GM12878 (cell line): ENCODE measurements around the gene CDC42BPB. TPM values are rescaled to one million over a fixed set of nuclear protein-coding genes. Genes with fewer than 3 reads are reported as not detected.

ENCODE experiments used
- CBFB ChIP-seq: IDR thresholded peaks from 2 replicates; pipeline ENCODE4 v1.6.1; 2016; ENCODE audit warnings: antibody characterized with exemption, low read depth
- CHD4 ChIP-seq: fragments of 200-600 bp; sonication (generic); IDR thresholded peaks from 2 replicates; pipeline ENCODE4 v1.6.1; 2016; ENCODE audit warnings: mild to moderate bottlenecking
- DPF2 ChIP-seq: fragments of 450-650 bp; IDR thresholded peaks from 2 replicates; pipeline ENCODE4 v1.6.1; 2017; ENCODE audit warnings: mild to moderate bottlenecking
- EZH2 ChIP-seq: IDR thresholded peaks from 2 replicates; pipeline ENCODE4 v1.6.1; 2012; ENCODE audit warnings: low read depth, mild to moderate bottlenecking, control low read depth, inconsistent platforms, low read length, borderline replicate concordance; ENCODE audit not compliant: control insufficient read depth
- HDAC2 ChIP-seq: fragments of 200-600 bp; sonication (generic); IDR thresholded peaks from 2 replicates; pipeline ENCODE4 v1.6.1; 2017
- HDGF ChIP-seq: fragments of 450-650 bp; IDR thresholded peaks from 2 replicates; pipeline ENCODE4 v1.6.1; 2016; ENCODE audit warnings: antibody characterized with exemption
- MYC ChIP-seq: IDR thresholded peaks from 2 replicates; pipeline ENCODE4 v1.6.1; 2011; ENCODE audit warnings: mild to moderate bottlenecking, low read length, moderate library complexity, inconsistent platforms; ENCODE audit not compliant: insufficient read depth, insufficient replicate concordance, insufficient read length, severe bottlenecking
- PML ChIP-seq: IDR thresholded peaks from 2 replicates; pipeline ENCODE4 v1.6.1; 2012; ENCODE audit warnings: low read length, inconsistent platforms
- RAD51 ChIP-seq: fragments of 450-650 bp; IDR thresholded peaks from 2 replicates; pipeline ENCODE4 v1.6.1; 2016; ENCODE audit warnings: moderate library complexity, mild to moderate bottlenecking, inconsistent platforms
- RB1 ChIP-seq: fragments of 450-650 bp; formaldehyde crosslinking; IDR thresholded peaks from 2 replicates; pipeline ENCODE4 v1.6.1; 2017; ENCODE audit warnings: mild to moderate bottlenecking, borderline replicate concordance
- RCOR1 ChIP-seq: conservative IDR thresholded peaks from 2 replicates; pipeline ENCODE4 v1.6.1; 2012; ENCODE audit warnings: low read depth, low read length, improper control_type of control experiment
- RELA ChIP-seq: fragments of 450-650 bp; IDR thresholded peaks from 2 replicates; pipeline ENCODE4 v1.8.0; 2014; ENCODE audit warnings: borderline replicate concordance; ENCODE audit not compliant: partially characterized antibody
- RUNX3 ChIP-seq: IDR thresholded peaks from 2 replicates; pipeline ENCODE4 v1.6.1; 2012; ENCODE audit warnings: low read length, inconsistent platforms
- SIX5 ChIP-seq: IDR thresholded peaks from 2 replicates; pipeline ENCODE4 v1.6.1; 2011; ENCODE audit warnings: mild to moderate bottlenecking, low read depth, low read length, moderate library complexity; ENCODE audit not compliant: severe bottlenecking
- SPI1 ChIP-seq: IDR thresholded peaks from 2 replicates; pipeline ENCODE4 v1.6.1; 2011; ENCODE audit warnings: low read depth, mild to moderate bottlenecking, low read length, moderate library complexity, borderline replicate concordance; ENCODE audit not compliant: insufficient read depth
- STAT1 ChIP-seq: fragments of 450-650 bp; conservative IDR thresholded peaks from 2 replicates; pipeline ENCODE4 v1.6.1; 2014; ENCODE audit warnings: antibody characterized with exemption, mild to moderate bottlenecking
- TCF12 ChIP-seq: IDR thresholded peaks from 2 replicates; pipeline ENCODE4 v1.6.1; 2011; ENCODE audit warnings: low read depth, mild to moderate bottlenecking, low read length
- TCF3 ChIP-seq: IDR thresholded peaks from 2 replicates; pipeline ENCODE4 v1.6.1; 2012; ENCODE audit warnings: low read depth, mild to moderate bottlenecking, low read length, borderline replicate concordance; ENCODE audit not compliant: insufficient read depth
- ZBED1 ChIP-seq: IDR thresholded peaks from 2 replicates; pipeline ENCODE4 v1.6.1; 2016; ENCODE audit warnings: borderline replicate concordance
- ZNF207 ChIP-seq: fragments of 450-650 bp; IDR thresholded peaks from 2 replicates; pipeline ENCODE4 v1.6.1; 2014; ENCODE audit warnings: antibody characterized with exemption, mild to moderate bottlenecking, borderline replicate concordance
- ZNF24 ChIP-seq: fragments of 450-650 bp; IDR thresholded peaks from 2 replicates; pipeline ENCODE4 v1.6.1; 2017; ENCODE audit warnings: antibody characterized with exemption, mild to moderate bottlenecking
- polyA plus RNA-seq, 11 experiments: library from polyadenylated mRNA; depleted of rRNA in 4 of 11; unstranded in 6 of 11; stranded (reverse) in 5 of 11; fragments of >200 nt; fragmentation: Nextera tagmentation in 4 of 11; fragmentation: Illumina TruSeq in 1 of 11; extraction: Ambion mirVana in 4 of 11; extraction: Trizol in 1 of 11; gene quantifications; 1 replicate in 1 of 11; 2 replicates in 10 of 11; pipeline versions ENCODE4 v1.2.1 to v1.2.3, GENCODE V29; 2011 to 2016; ENCODE audit warnings: inconsistent platforms in 2 of 11, missing spikeins in 2 of 11, low read depth in 1 of 11
- total RNA-seq, 4 experiments: library from RNA; depleted of rRNA in 3 of 4; stranded (reverse); fragments of >200 nt in 3 of 4; fragmentation: Illumina TruSeq in 1 of 4; extraction: Trizol in 1 of 4; gene quantifications; 2 replicates each; pipeline versions ENCODE4 v1.2.1 to v1.2.3, GENCODE V29; 2013 to 2021
- TF ChIP-seq, protein P1 (sequence below): fragments of 450-650 bp; IDR thresholded peaks from 2 replicates; pipeline ENCODE4 v1.6.1; 2017; ENCODE audit warnings: antibody characterized with exemption, mild to moderate bottlenecking, moderate library complexity
- TF ChIP-seq, protein P2 (sequence below): IDR thresholded peaks from 2 replicates; pipeline ENCODE4 v1.6.1; 2012; ENCODE audit warnings: low read depth, low read length, improper control_type of control experiment
- TF ChIP-seq, protein P3 (sequence below): IDR thresholded peaks from 2 replicates; pipeline ENCODE4 v1.6.1; 2011; ENCODE audit warnings: borderline replicate concordance, low read depth, mild to moderate bottlenecking, moderate library complexity, mixed read lengths, low read length; ENCODE audit not compliant: insufficient read depth; ENCODE audit errors: extremely low read length
- TF ChIP-seq, protein P4 (sequence below): IDR thresholded peaks from 2 replicates; pipeline ENCODE4 v1.6.1; 2011; ENCODE audit warnings: borderline replicate concordance, low read depth, mild to moderate bottlenecking, moderate library complexity, low read length; ENCODE audit not compliant: insufficient read depth, poor library complexity, severe bottlenecking

Gene CDC42BPB
- total and polyA plus RNA-seq, 10 of the 15 experiments (the other 5 are each of a cell fraction or from before 2014, with no cell fraction given), result 0.42 to 22.1 (median 13.3) TPM

DNA sequence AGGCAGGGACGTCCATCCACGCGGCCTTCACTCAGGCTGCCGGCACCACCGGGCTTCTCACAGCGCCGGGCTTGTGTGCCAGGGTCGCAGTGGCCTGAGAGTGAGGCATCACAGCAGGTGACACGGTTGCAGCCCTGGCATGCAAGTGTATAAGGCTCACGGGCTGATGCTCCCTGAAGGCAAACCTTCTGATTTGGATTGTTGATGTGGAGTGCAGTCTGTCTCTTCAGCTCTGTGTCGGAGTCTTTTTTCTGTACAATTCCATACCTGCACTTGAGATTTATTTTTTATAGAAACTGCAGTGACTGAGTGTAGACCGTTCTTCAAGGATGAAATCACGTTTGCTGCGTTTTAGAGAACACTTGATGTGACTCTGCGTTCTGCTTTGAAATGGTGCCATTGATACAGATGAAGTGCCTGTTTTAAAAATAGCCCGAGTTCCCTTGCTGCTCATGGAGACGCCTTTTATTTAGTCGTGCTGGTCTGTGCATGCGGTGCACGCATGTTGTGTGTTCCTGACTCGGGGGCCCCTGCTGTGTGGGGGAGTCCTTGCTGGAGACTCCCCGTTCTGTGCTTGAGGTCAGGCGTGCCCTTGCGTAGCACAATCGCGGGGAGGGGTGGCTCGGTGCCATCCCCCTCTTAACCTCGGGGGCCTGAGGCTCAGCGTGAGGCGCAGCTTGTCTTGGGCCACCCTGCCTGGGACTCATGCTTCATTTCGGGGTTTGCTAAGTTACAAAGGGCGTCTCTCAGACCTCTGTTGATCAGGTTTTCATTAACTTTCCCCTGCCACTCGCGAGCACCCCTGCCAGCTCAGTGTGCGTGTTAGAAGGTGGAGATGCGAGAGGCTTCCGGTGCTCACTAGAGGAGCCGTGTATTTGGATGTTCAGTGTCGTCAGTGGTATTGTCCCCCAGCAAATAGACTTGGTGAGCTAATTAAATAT lies 156.4 kb downstream of the CDC42BPB start (continued):
- TF ChIP-seq SPI1, result no peak
- TF ChIP-seq ZBED1, result no peak; the same call in 1 of the 2 replicates
- no peak for TF ChIP-seq PML
- no peak for TF ChIP-seq ZNF24
- TF ChIP-seq, protein P1, sequence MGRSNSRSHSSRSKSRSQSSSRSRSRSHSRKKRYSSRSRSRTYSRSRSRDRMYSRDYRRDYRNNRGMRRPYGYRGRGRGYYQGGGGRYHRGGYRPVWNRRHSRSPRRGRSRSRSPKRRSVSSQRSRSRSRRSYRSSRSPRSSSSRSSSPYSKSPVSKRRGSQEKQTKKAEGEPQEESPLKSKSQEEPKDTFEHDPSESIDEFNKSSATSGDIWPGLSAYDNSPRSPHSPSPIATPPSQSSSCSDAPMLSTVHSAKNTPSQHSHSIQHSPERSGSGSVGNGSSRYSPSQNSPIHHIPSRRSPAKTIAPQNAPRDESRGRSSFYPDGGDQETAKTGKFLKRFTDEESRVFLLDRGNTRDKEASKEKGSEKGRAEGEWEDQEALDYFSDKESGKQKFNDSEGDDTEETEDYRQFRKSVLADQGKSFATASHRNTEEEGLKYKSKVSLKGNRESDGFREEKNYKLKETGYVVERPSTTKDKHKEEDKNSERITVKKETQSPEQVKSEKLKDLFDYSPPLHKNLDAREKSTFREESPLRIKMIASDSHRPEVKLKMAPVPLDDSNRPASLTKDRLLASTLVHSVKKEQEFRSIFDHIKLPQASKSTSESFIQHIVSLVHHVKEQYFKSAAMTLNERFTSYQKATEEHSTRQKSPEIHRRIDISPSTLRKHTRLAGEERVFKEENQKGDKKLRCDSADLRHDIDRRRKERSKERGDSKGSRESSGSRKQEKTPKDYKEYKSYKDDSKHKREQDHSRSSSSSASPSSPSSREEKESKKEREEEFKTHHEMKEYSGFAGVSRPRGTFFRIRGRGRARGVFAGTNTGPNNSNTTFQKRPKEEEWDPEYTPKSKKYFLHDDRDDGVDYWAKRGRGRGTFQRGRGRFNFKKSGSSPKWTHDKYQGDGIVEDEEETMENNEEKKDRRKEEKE, result no peak
- TF ChIP-seq ZNF207, result no peak
- peak; percentile 70 for TF ChIP-seq TCF12
- TF ChIP-seq MYC, result no peak
- no peak for TF ChIP-seq RCOR1
- TF ChIP-seq, protein P2, sequence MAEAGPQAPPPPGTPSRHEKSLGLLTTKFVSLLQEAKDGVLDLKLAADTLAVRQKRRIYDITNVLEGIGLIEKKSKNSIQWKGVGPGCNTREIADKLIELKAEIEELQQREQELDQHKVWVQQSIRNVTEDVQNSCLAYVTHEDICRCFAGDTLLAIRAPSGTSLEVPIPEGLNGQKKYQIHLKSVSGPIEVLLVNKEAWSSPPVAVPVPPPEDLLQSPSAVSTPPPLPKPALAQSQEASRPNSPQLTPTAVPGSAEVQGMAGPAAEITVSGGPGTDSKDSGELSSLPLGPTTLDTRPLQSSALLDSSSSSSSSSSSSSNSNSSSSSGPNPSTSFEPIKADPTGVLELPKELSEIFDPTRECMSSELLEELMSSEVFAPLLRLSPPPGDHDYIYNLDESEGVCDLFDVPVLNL, result no peak
- TF ChIP-seq STAT1, result no peak
- no peak for TF ChIP-seq EZH2
- no peak for TF ChIP-seq TCF3
- TF ChIP-seq CHD4, result no peak
- no peak for TF ChIP-seq RAD51
- TF ChIP-seq CBFB, result no peak; the same call in 1 of the 2 replicates
- TF ChIP-seq, protein P3, sequence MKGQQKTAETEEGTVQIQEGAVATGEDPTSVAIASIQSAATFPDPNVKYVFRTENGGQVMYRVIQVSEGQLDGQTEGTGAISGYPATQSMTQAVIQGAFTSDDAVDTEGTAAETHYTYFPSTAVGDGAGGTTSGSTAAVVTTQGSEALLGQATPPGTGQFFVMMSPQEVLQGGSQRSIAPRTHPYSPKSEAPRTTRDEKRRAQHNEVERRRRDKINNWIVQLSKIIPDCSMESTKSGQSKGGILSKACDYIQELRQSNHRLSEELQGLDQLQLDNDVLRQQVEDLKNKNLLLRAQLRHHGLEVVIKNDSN, result no peak
- no peak for TF ChIP-seq SIX5
- peak; percentile 43; the same call in 1 of the 2 replicates for TF ChIP-seq HDGF
- TF ChIP-seq DPF2, result no peak; the same call in 1 of the 2 replicates
- TF ChIP-seq, protein P4, sequence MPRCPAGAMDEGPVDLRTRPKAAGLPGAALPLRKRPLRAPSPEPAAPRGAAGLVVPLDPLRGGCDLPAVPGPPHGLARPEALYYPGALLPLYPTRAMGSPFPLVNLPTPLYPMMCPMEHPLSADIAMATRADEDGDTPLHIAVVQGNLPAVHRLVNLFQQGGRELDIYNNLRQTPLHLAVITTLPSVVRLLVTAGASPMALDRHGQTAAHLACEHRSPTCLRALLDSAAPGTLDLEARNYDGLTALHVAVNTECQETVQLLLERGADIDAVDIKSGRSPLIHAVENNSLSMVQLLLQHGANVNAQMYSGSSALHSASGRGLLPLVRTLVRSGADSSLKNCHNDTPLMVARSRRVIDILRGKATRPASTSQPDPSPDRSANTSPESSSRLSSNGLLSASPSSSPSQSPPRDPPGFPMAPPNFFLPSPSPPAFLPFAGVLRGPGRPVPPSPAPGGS, result peak; percentile 46
- 0 out of 2 replicates have a peak, but pooled peaks have one; percentile 44 for TF ChIP-seq RB1
- TF ChIP-seq RELA, result no peak
- peak; percentile 55 for TF ChIP-seq RUNX3
- TF ChIP-seq HDAC2, result no peak
